Measurements from ENCODE around the gene RNF217.

Gene RNF217

DNA sequence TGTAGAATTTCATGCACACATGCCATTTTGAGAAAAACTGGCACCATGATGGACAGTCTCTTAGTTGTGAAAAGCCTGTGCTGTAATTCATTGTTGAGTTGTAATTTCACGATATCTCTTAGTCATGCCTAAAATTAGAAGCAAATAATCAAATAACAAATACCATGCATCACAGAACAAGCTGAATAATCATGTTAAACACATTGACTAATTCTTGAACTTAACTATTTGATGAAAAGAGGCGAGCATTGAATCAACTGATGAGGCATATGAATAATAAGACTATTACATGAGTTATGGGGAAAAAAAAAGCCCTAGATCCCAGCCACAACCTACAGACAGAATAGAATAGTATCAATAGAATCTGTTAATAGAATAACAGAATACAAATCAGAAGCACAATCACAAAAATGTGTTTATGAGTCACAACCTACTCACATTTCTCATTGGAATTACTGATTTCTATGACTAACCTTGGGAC, 14.2 kb upstream of the RNF217 start:
- Histone ChIP-seq H3K9ac (ENCODE audit: low read length) (no peak overlapping the region), H3K4me1 (ENCODE audit: control insufficient read depth, insufficient read depth, low read length) (peaks cover 8% of the 10 kb centered on the region), H3K9me3 (ENCODE audit: control insufficient read depth, insufficient read depth, low read depth, low read length) (peaks cover 3% of the 10 kb centered on the region), H3K4me3 (ENCODE audit: low read depth, low read length) (no peak overlapping the region), H3K27ac (ENCODE audit: low read depth, low read length) (no peak overlapping the region), H3K27me3 (ENCODE audit: control insufficient read depth, insufficient read depth, low read length) (no peaks in the 10 kb centered on the region), H3K36me3 (ENCODE audit: control insufficient read depth, insufficient read depth, low read length) (no peaks in the 10 kb centered on the region)

GRCh38 chr6:124949706-124950105, 12.5 kb upstream of the RNF217 start:
- no peak overlapping the region for H3K4me3 ChIP-seq (ENCODE audit: low read depth, low read length)

GRCh38 chr6:124953808-124954207, 8.4 kb upstream of the RNF217 start:
- Histone ChIP-seq H3K27me3 (ENCODE audit: control insufficient read depth, insufficient read depth, low read length) (no peaks in the 10 kb centered on the region), H3K4me1 (ENCODE audit: control insufficient read depth, insufficient read depth, low read length) (peaks cover 8% of the 10 kb centered on the region)

More at GRCh38 chr6:124949706-124950105, 12.5 kb upstream of the RNF217 start:
- Histone ChIP-seq H3K27me3 (ENCODE audit: control insufficient read depth, insufficient read depth, low read length) (no peaks in the 10 kb centered on the region), H3K27ac (ENCODE audit: low read depth, low read length) (no peak overlapping the region), H3K36me3 (ENCODE audit: control insufficient read depth, insufficient read depth, low read length) (no peaks in the 10 kb centered on the region), H3K9me3 (ENCODE audit: control insufficient read depth, insufficient read depth, low read depth, low read length) (peaks cover 3% of the 10 kb centered on the region), H3K4me1 (ENCODE audit: control insufficient read depth, insufficient read depth, low read length) (peaks cover 8% of the 10 kb centered on the region), H3K9ac (ENCODE audit: low read length) (no peak overlapping the region)

DNA sequence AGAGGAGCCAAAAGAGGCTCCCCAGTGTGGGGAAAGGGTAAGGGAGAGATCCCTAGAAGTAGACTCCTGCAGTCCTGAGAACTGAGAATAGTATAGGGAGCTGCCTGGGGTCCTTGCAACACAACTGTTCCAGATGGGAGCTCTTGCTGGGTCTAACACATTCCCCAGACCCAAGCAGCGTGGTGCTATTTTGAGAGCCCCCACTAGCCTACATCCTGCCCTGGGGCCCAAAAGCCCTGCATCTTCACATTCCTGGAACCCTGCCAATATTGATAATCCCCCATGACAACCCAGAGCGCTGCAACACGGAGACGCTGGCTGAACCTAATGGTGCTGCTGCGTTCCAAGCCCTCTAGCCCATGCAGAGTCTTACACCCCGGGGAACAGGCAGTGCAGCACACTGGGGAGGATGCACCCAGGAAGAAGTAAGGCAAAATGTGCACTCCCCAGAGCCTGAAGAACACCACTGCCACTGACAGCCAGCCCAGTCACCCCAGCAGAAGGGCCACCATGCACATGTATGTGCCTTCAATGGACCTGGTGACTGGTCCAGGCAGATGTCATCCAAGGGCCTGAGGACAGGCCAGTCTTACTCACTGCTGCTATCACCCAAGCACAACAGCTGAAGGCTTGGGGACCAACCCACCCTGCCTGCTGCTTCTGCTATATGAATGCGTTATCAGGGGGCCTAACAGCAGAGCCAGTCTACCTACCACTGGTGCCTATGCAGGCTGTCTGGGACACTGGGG, 7.0 kb upstream of the RNF217 start:
- Histone ChIP-seq H3K27me3 (ENCODE audit: control insufficient read depth, insufficient read depth, low read length) (no peaks in the 10 kb centered on the region), H3K36me3 (ENCODE audit: control insufficient read depth, insufficient read depth, low read length) (no peaks in the 10 kb centered on the region), H3K9ac (ENCODE audit: low read length) (no peak overlapping the region), H3K4me1 (ENCODE audit: control insufficient read depth, insufficient read depth, low read length) (no peaks in the 10 kb centered on the region; the same call in 1 of the 2 replicates), H3K27ac (ENCODE audit: low read depth, low read length) (no peak overlapping the region), H3K9me3 (ENCODE audit: control insufficient read depth, insufficient read depth, low read depth, low read length) (peaks cover 3% of the 10 kb centered on the region), H3K4me3 (ENCODE audit: low read depth, low read length) (no peak overlapping the region)

More at GRCh38 chr6:124953808-124954207, 8.4 kb upstream of the RNF217 start:
- Histone ChIP-seq H3K9ac (ENCODE audit: low read length) (no peak overlapping the region), H3K27ac (ENCODE audit: low read depth, low read length) (no peak overlapping the region), H3K9me3 (ENCODE audit: control insufficient read depth, insufficient read depth, low read depth, low read length) (peaks cover 3% of the 10 kb centered on the region), H3K4me3 (ENCODE audit: low read depth, low read length) (no peak overlapping the region), H3K36me3 (ENCODE audit: control insufficient read depth, insufficient read depth, low read length) (no peaks in the 10 kb centered on the region)

DNA sequence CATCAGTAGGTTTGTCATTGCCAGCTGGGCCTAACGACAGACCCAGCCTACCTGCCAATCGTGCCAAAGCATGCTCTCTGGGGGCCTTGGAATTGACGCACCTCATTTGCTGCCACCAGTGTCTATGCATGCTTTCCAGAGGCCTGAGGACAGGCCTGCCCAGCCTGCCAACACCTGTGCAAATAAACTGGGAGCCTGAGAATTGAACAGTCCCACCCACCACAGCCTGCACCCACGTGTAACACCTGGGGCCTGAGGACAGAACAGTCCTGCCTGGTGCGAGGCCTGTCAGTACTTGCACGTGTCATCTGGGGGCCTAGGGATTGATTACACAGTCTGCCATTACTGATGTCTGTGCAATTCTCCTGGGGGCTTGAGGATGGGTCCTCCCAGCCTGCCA, 6.2 kb upstream of the RNF217 start:
- peaks cover 3% of the 10 kb centered on the region for H3K9me3 ChIP-seq (ENCODE audit: control insufficient read depth, insufficient read depth, low read depth, low read length)
- no peak overlapping the region for H3K27ac ChIP-seq (ENCODE audit: low read depth, low read length)
- H3K9ac ChIP-seq (ENCODE audit: low read length), result no peak overlapping the region
- peaks cover 4% of the 10 kb centered on the region for H3K27me3 ChIP-seq (ENCODE audit: control insufficient read depth, insufficient read depth, low read length)
- no peaks in the 10 kb centered on the region; the same call in 1 of the 2 replicates for H3K4me1 ChIP-seq (ENCODE audit: control insufficient read depth, insufficient read depth, low read length)
- H3K36me3 ChIP-seq (ENCODE audit: control insufficient read depth, insufficient read depth, low read length), result no peaks in the 10 kb centered on the region
- H3K4me3 ChIP-seq (ENCODE audit: low read depth, low read length), result no peak overlapping the region

GRCh38 chr6:124958149-124958548, 4.1 kb upstream of the RNF217 start:
- Histone ChIP-seq H3K27ac (ENCODE audit: low read depth, low read length) (no peak overlapping the region), H3K27me3 (ENCODE audit: control insufficient read depth, insufficient read depth, low read length) (peaks cover 4% of the 10 kb centered on the region), H3K9ac (ENCODE audit: low read length) (no peak overlapping the region), H3K9me3 (ENCODE audit: control insufficient read depth, insufficient read depth, low read depth, low read length) (no peaks in the 10 kb centered on the region), H3K4me1 (ENCODE audit: control insufficient read depth, insufficient read depth, low read length) (no peaks in the 10 kb centered on the region; the same call in 1 of the 2 replicates), H3K36me3 (ENCODE audit: control insufficient read depth, insufficient read depth, low read length) (no peaks in the 10 kb centered on the region), H3K4me3 (ENCODE audit: low read depth, low read length) (no peak overlapping the region)

GRCh38 chr6:124958759-124959354, 3.4 kb upstream of the RNF217 start:
- no peak overlapping the region for H3K27ac ChIP-seq (ENCODE audit: low read depth, low read length)
- peaks cover 4% of the 10 kb centered on the region for H3K27me3 ChIP-seq (ENCODE audit: control insufficient read depth, insufficient read depth, low read length)
- H3K4me1 ChIP-seq (ENCODE audit: control insufficient read depth, insufficient read depth, low read length), result peaks cover 2% of the 10 kb centered on the region; the same call in 1 of the 2 replicates
- H3K9me3 ChIP-seq (ENCODE audit: control insufficient read depth, insufficient read depth, low read depth, low read length), result no peaks in the 10 kb centered on the region
- no peak overlapping the region for H3K9ac ChIP-seq (ENCODE audit: low read length)
- H3K4me3 ChIP-seq (ENCODE audit: low read depth, low read length), result no peak overlapping the region
- H3K36me3 ChIP-seq (ENCODE audit: control insufficient read depth, insufficient read depth, low read length), result no peaks in the 10 kb centered on the region

- Histone ChIP-seq H3K9me3 (ENCODE audit: control insufficient read depth, insufficient read depth, low read depth, low read length) (no peaks in the 10 kb centered on the region), H3K4me1 (ENCODE audit: control insufficient read depth, insufficient read depth, low read length) (peaks cover 14% of the 10 kb centered on the region), H3K27me3 (ENCODE audit: control insufficient read depth, insufficient read depth, low read length) (peaks cover 4% of the 10 kb centered on the region), H3K36me3 (ENCODE audit: control insufficient read depth, insufficient read depth, low read length) (no peaks in the 10 kb centered on the region), H3K9ac (ENCODE audit: low read length) (no peak overlapping the region), H3K4me3 (ENCODE audit: low read depth, low read length) (peak overlapping the region; percentile 62; the same call in 1 of the 2 replicates), H3K27ac (ENCODE audit: low read depth, low read length) (no peak overlapping the region)
These were observed 1.3 kb upstream of the RNF217 start for GRCh38 chr6:124960757-124961463.

GRCh38 chr6:124961464-124961776, 817 bp upstream of the RNF217 start:
- H3K27ac ChIP-seq (ENCODE audit: low read depth, low read length), result peak overlapping the region; percentile 60; the same call in 1 of the 2 replicates
- H3K27me3 ChIP-seq (ENCODE audit: control insufficient read depth, insufficient read depth, low read length), result peaks cover 4% of the 10 kb centered on the region
- peak overlapping the region; percentile 27 for H3K9ac ChIP-seq (ENCODE audit: low read length)
- peaks cover 14% of the 10 kb centered on the region for H3K4me1 ChIP-seq (ENCODE audit: control insufficient read depth, insufficient read depth, low read length)
- no peaks in the 10 kb centered on the region for H3K36me3 ChIP-seq (ENCODE audit: control insufficient read depth, insufficient read depth, low read length)
- H3K9me3 ChIP-seq (ENCODE audit: control insufficient read depth, insufficient read depth, low read depth, low read length), result no peaks in the 10 kb centered on the region
- peak overlapping the region; percentile 62 for H3K4me3 ChIP-seq (ENCODE audit: low read depth, low read length)

DNA sequence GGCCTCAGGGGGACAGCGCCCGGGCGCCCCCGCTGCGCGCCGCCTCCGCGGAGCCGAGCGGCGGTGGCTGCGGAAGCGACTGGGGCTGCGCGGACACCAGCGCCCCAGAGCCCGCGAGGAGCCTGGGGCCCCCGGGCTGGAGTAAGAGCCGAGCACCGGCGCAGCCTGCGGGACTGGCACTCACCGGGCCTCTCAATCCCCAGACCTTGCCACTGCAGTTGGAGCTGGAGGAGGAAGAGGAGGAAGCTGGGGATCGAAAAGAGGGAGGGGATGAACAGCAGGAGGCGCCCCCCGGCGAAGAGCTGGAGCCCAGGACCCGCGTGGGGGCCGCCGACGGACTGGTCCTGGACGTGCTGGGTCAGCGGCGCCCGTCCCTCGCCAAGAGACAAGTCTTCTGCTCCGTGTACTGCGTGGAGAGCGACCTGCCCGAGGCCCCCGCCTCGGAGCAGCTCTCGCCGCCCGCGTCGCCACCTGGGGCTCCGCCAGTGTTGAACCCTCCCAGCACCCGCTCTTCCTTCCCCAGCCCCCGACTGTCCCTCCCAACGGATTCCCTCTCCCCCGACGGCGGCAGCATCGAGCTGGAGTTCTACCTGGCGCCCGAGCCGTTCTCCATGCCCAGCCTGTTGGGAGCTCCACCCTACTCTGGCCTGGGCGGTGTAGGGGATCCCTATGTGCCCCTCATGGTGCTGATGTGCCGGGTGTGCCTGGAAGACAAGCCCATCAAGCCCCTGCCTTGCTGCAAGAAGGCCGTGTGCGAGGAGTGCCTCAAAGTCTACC, 590 bp downstream of the RNF217 start:
- Histone ChIP-seq H3K36me3 (ENCODE audit: control insufficient read depth, insufficient read depth, low read length) (no peaks in the 10 kb centered on the region), H3K27me3 (ENCODE audit: control insufficient read depth, insufficient read depth, low read length) (peaks cover 4% of the 10 kb centered on the region), H3K9me3 (ENCODE audit: control insufficient read depth, insufficient read depth, low read depth, low read length) (no peaks in the 10 kb centered on the region), H3K4me3 (ENCODE audit: low read depth, low read length) (peak overlapping the region; percentile 62), H3K9ac (ENCODE audit: low read length) (peak overlapping the region; percentile 27), H3K4me1 (ENCODE audit: control insufficient read depth, insufficient read depth, low read length) (peaks cover 14% of the 10 kb centered on the region), H3K27ac (ENCODE audit: low read depth, low read length) (no peak overlapping the region)
